Inflammatory macrophage treated with lipopolysaccharide for 1 hour (primary cell): ENCODE data around the gene GRIK4.

Experiments used
- DNase-seq, 2 donors: peaks; one replicate each; pipeline ENCODE4 v3.0.0-alpha.2; 2020 to 2022

The GRIK4 gene

GRCh38 chr11:120929664-120930154, 418.2 kb downstream of the GRIK4 start:
- DNase-seq = peak; percentile 22 to 57

- DNase-seq = no peak
Observed at GRCh38 chr11:120931057-120931779, 419.7 kb downstream of the GRIK4 start.

DNA sequence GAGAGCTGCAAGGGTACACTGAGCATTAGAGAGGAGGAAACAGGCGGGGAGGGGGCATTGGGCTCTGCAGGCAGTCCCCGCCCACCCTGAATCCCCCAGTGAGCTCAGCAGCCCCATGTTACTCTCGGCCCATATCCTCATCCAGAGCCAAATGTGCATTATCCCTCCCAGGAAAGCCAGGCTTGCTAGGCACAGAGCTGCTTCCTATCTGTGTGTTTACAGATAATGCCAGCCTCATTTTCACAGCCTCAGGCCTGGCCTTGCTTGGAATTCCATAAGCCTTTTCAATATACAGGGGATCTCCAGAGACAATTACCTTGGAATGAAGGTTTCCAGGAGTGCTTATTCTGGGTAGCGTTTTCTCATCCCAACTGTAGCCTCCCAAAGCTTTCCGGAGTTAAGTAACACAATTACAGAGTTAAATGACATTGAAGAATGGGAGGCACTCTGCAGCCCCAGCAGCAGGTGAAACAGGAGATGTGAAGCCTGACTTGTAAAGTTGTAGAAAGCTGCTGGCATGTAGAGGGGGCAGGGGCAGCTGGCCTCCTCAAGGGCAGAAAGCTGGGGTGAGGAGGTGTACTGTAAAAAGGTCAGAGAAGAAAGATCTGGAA, 420.9 kb downstream of the GRIK4 start:
- DNase-seq = no peak

DNA sequence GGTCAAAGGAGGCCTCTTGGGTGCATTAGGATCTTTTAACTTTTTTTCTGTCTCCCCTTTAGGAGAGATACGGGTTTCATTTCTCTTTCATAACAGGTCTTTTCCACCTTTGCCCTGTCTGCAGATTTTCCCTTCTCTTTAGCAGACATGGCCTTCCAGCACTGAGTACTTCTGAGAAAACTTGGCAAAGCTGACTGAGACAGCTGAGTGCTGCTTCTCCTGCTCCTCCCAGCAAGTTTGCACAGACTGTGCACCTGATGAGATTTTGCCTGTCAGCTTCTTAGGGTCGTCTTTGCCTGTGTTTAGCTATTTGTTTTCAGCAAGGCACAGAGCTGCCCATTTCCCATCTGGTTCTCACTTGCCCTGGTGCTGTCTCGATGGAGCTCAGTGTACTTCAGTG, 424.8 kb downstream of the GRIK4 start:
- no peak for DNase-seq

DNA sequence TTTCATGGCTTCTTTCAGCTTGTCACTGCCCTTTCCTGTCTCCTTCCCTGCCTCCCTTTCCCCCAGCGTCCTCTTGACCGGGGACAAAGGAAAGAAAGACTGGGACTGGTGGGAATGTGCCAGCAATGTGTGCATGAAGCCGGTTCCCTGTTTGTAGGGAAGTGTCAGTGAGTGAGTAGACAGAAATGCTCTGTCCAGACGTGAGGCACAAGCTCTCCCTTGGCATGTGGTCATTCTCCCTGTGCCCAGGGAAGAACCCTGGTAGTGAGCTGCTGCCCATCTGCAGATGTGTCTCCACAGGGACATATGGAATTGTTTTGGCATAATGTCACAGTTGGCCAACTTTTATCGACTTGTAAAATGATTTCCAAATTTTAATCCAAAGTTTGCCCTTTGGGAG, 426.0 kb downstream of the GRIK4 start:
- DNase-seq = no peak

DNA sequence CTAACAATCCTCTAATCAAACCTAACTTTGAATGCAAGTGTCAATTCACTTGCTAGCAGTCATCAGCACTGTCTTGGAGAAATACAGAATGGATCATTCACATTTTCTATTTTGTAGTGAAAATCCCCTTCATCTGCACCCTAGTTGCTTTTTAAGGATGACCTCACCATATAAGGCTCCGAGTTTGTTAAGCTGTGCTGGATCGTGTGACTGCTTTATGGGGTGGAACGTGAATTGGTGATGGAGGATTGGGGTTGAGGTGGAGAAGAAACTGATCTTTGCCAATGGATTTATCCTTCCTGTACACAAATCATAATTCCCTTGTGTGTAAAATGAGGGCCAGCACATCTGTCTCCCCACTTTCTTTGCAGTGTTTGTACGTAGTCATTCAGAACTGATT, 426.7 kb downstream of the GRIK4 start:
- no peak for DNase-seq

- no peak for DNase-seq
Observed at GRCh38 chr11:120940160-120940848, 428.8 kb downstream of the GRIK4 start.

DNA sequence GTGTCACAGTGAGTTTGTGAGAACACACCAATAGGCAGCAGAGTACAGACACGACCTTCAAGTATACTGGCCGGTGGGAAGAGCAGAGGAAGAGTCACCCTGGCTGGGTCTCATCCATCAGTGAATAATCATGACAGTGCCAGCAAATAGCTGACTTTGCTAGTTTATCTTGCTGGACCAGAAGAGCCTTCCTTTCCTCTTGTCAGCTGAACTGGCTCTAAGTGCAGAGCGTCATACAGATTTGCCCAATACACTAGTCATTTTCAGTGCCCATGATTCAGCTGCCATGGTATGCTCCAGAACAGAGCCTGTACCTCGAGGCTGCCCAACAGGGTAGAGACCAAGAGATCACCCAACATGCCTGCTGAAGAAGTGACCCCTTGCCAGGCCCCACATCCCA, 429.5 kb downstream of the GRIK4 start:
- no peak for DNase-seq

- DNase-seq = no peak
Observed at GRCh38 chr11:120942701-120943100, 431.2 kb downstream of the GRIK4 start.

GRCh38 chr11:120945042-120945441, 433.5 kb downstream of the GRIK4 start:
- DNase-seq = peak in 1 of 2 donors; percentile 29

GRCh38 chr11:120950880-120951279, 439.3 kb downstream of the GRIK4 start:
- DNase-seq = no peak

GRCh38 chr11:120952461-120953434, 441.2 kb downstream of the GRIK4 start:
- DNase-seq = peak; percentile 41 to 80

GRCh38 chr11:120954381-120954780, 442.8 kb downstream of the GRIK4 start:
- no peak for DNase-seq

GRCh38 chr11:120956710-120957495, 445.4 kb downstream of the GRIK4 start:
- DNase-seq = no peak

GRCh38 chr11:120958185-120958584, 446.6 kb downstream of the GRIK4 start:
- no peak for DNase-seq

GRCh38 chr11:120959189-120959588, 447.6 kb downstream of the GRIK4 start:
- DNase-seq = no peak

- no peak for DNase-seq
Observed at GRCh38 chr11:120964857-120965256, 453.3 kb downstream of the GRIK4 start.

- no peak for DNase-seq
Observed at GRCh38 chr11:120966840-120967239, 455.3 kb downstream of the GRIK4 start.

- no peak for DNase-seq
Observed at GRCh38 chr11:120969993-120970392, 458.4 kb downstream of the GRIK4 start.

- no peak for DNase-seq
Observed at GRCh38 chr11:120971825-120972224, 460.3 kb downstream of the GRIK4 start.

GRCh38 chr11:120972621-120973020, 461.1 kb downstream of the GRIK4 start:
- DNase-seq = no peak

DNA sequence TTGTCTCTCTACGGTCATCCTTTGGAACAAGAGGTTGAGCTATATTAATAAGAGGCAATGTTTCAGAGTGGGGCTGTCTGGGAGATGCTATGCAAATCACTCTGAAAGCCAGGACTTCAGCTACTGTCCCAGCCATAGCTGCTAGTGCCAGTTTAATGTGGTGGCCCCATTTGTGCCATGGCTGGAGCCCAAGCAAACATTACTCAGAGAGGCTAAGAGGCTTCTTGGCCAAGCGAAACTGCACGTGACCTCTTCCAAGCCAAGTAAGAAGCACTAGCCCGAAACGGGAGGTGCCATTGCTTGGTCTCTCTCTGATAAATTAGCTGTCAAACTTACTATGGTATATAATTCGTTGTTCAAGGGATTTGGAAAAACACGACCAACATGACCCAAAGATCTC, 462.0 kb downstream of the GRIK4 start:
- no peak for DNase-seq
